ENCODE data around the gene G3BP1. TPM values are rescaled to one million over a fixed set of nuclear protein-coding genes. Genes with fewer than 3 reads are reported as not detected.

Gene G3BP1
- total and polyA plus RNA-seq, 8 donors: 15.1 to 138 (median 53.1) TPM

DNA sequence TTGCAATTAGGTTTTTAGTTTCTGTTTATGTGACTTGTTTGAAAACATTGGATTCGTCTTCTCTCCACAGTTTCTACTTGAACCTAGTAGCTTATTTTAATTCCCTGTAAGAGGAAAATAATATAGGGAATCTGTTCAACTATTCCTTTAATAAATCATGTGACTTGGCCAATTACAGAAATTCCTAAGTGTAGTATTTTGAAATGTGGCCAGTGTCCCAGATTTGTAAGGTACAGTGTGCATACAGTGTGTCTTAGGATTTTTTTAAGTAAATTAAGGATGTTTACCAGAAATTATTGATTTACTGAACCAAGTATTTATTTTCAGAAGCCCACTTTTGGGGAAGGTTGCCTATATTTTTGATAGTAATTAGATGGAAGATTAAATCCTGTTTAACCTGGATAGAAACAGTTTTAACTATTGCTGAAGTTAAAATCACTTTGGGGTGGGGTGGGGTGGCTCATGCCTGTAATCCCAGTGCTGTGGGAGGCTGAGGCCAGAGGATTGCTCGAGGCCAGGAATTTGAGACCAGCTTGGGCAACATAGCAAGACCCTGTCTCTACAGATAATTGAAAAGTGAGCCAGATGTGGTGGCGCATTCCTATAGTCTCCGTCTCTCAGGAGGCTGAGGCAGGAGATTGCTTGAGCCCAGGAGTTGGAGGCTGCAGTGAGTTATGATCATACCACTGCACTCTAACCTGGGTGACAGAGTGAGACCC is 36.9 kb downstream of the G3BP1 start:
- H3K9me3 ChIP-seq: no peaks in the 10 kb centered on the region
- H3K27me3 ChIP-seq: no peaks in the 10 kb centered on the region
- 81 to 90% (median 87%) methylated on average over 4 of the region's 4 CpGs for WGBS, 5 donors
- intact Hi-C loops (cut with DNase I; ENCODE audit: low total_unique reads): no loop called here
- TF ChIP-seq POLR2A (IDR thresholded peaks at IDR 0.05) (no peak), POLR2AphosphoS5 (IDR thresholded peaks at IDR 0.05) (no peak), EP300 (IDR thresholded peaks at IDR 0.05) (no peak)
- TF ChIP-seq, protein P1, sequence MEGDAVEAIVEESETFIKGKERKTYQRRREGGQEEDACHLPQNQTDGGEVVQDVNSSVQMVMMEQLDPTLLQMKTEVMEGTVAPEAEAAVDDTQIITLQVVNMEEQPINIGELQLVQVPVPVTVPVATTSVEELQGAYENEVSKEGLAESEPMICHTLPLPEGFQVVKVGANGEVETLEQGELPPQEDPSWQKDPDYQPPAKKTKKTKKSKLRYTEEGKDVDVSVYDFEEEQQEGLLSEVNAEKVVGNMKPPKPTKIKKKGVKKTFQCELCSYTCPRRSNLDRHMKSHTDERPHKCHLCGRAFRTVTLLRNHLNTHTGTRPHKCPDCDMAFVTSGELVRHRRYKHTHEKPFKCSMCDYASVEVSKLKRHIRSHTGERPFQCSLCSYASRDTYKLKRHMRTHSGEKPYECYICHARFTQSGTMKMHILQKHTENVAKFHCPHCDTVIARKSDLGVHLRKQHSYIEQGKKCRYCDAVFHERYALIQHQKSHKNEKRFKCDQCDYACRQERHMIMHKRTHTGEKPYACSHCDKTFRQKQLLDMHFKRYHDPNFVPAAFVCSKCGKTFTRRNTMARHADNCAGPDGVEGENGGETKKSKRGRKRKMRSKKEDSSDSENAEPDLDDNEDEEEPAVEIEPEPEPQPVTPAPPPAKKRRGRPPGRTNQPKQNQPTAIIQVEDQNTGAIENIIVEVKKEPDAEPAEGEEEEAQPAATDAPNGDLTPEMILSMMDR (IDR thresholded peaks at IDR 0.05): no peak
- no peak overlapping the region for H3K27ac ChIP-seq
- H3K4me3 ChIP-seq: no peak overlapping the region
- peaks cover 13 to 74% (median 62%) of the 10 kb centered on the region in 4 donors for H3K36me3 ChIP-seq
- H3K4me1 ChIP-seq: peaks cover 0 to 42% (median 13%) of the 10 kb centered on the region in 4 donors
- no peak for DNase-seq

DNA sequence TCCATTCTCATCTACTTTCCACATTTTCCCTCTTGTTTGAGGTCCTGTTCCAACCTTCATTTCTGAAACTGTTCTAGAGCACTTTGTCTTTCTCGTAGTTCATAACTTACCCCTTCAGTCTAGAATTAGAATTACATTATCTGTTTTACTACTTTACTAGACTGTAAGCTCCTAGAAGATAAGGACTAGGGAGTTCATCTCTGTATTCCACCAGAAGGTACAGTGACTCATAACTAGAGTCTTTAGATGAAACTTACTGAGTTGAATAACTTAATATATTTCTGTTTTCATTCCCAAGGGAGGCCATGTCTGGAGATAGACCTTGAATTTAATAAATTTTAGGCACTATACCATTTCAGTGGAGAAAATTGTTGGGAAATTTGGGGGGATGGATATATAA is 38.7 kb downstream of the G3BP1 start:
- DNase-seq: no peak
- Histone ChIP-seq H3K27ac (no peak overlapping the region), H3K4me3 (no peak overlapping the region), H3K27me3 (no peaks in the 10 kb centered on the region), H3K36me3 (peaks cover 8 to 64% (median 63%) of the 10 kb centered on the region in 4 donors), H3K9me3 (no peaks in the 10 kb centered on the region), H3K4me1 (peaks cover 0 to 40% (median 13%) of the 10 kb centered on the region in 4 donors)
- intact Hi-C loops (cut with DNase I; ENCODE audit: low total_unique reads): no loop called here
- TF ChIP-seq, protein P1 (IDR thresholded peaks at IDR 0.05): no peak
- no peak for TF ChIP-seq EP300 (IDR thresholded peaks at IDR 0.05)
- no peak for TF ChIP-seq POLR2AphosphoS5 (IDR thresholded peaks at IDR 0.05)
- no peak for TF ChIP-seq POLR2A (IDR thresholded peaks at IDR 0.05)
- WGBS, 5 donors: 36 to 96% (median 74%) methylated on average over 1 of the region's 1 CpG

DNA sequence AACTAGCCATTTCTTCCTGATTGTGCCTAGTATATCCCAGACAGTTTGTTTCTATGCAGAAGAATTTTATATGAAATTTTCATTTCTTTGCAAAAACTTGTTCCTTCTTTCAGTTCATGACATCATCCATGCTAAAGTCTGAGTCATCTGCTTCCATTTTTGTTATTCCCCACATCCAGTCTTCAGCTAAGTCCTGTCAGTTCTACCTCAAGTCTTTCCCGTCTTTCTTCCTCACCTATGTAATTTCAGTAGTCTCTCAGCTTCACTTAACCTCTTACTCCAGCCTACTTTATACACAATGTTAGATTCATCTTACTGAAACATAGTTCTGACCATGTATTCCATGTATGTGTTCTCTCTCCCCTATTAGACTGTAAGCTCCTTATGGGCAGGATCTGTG is 39.1 kb downstream of the G3BP1 start:
- H3K4me1 ChIP-seq: peaks cover 0 to 36% (median 13%) of the 10 kb centered on the region in 4 donors
- WGBS, 5 donors: 91 to 98% (median 94%) methylated on average over 1 of the region's 1 CpG

DNA sequence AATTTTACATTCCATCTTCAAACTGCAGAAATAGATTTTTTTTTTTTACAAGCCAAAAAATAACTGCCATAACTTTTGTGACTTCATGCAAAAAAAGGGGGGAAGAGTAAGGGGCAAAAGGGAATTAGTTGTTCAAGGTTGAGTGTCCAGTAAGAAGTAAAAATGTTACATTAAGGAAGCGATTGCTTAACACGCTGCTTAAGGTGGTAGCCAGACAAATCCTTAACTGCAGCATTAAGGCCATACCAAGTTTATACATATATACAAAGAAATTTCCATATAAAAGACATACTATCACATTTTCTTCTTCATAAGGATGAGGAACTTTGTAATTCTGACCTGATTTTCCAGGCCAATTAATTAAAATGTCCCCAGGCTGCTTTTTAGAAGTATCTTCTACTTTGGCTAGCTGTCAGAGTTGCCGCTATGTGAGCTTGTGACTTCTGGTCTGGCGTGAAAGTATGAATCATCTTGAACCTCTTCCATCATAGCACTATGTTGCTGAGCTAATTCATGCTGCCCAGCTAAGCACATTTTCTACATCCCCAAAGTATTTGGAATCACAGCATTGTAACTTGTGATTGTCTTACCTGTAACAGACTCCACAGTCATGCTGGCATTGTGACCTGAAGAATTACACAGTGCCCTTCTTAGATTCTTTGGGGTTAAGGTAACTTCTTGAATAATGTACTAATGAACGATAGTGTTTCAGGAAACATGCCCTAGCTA is 40.0 kb downstream of the G3BP1 start:
- TF ChIP-seq, protein P1 (IDR thresholded peaks at IDR 0.05): no peak
- TF ChIP-seq POLR2AphosphoS5 (IDR thresholded peaks at IDR 0.05): no peak
- no peak for TF ChIP-seq EP300 (IDR thresholded peaks at IDR 0.05)
- Histone ChIP-seq H3K27ac (no peak overlapping the region), H3K4me1 (peaks cover 0 to 28% (median 13%) of the 10 kb centered on the region in 4 donors), H3K4me3 (no peak overlapping the region), H3K36me3 (peaks cover 8 to 64% (median 52%) of the 10 kb centered on the region in 4 donors), H3K27me3 (no peaks in the 10 kb centered on the region), H3K9me3 (no peaks in the 10 kb centered on the region)
- intact Hi-C loops (cut with DNase I; ENCODE audit: low total_unique reads): no loop called here
- DNase-seq: no peak
- 79 to 94% (median 87%) methylated on average over 5 of the region's 5 CpGs for WGBS, 5 donors

More for the DNA sequence above, 39.1 kb downstream of the G3BP1 start:
- TF ChIP-seq EP300 (IDR thresholded peaks at IDR 0.05): no peak
- no peak for TF ChIP-seq POLR2AphosphoS5 (IDR thresholded peaks at IDR 0.05)
- TF ChIP-seq POLR2A (IDR thresholded peaks at IDR 0.05): no peak
- TF ChIP-seq, protein P1 (IDR thresholded peaks at IDR 0.05): no peak
- H3K27ac ChIP-seq: no peak overlapping the region
- no peak for DNase-seq
- H3K9me3 ChIP-seq: no peaks in the 10 kb centered on the region
- H3K27me3 ChIP-seq: no peaks in the 10 kb centered on the region
- H3K36me3 ChIP-seq: peaks cover 8 to 60% (median 58%) of the 10 kb centered on the region in 4 donors
- H3K4me3 ChIP-seq: no peak overlapping the region
- intact Hi-C loops (cut with DNase I; ENCODE audit: low total_unique reads): no loop called here

Measured in stomach (tissue), 9 donors.